Heart left ventricle (tissue), 16 donors: ENCODE results near the gene OLFML2B. TPM values are rescaled to one million over a fixed set of nuclear protein-coding genes. Genes with fewer than 3 reads are reported as not detected.
A peak's percentile ranks its signal among the peaks of the same experiment; 100 is the strongest.

Experiments
- ATAC-seq, 4 donors: fragments of 200-7000 bp; cut with Tn5 transposase; one replicate each; pipeline ENCODE4 v1.9.1; 2020 to 2022; ENCODE audit warnings: moderate library complexity in 4 of 4, mild to moderate bottlenecking in 3 of 4, moderate number of reproducible peaks in 1 of 4
- DNase-seq, 5 donors: peaks; one replicate each; pipeline ENCODE4 v3.0.0-alpha.2; 2020
- H3K27ac ChIP-seq, 12 donors: fragments of 200-600 bp; sonication (generic) in 4 of 12; one replicate each; pipeline versions ENCODE4 v1.5.0 to v1.8.0; 2016 to 2022; ENCODE audit warnings: mild to moderate bottlenecking in 2 of 12
- H3K27me3 ChIP-seq, 9 donors: fragments of 200-600 bp; sonication (generic) in 2 of 9; one replicate each; pipeline versions ENCODE4 v1.5.1 to v1.8.0; 2016 to 2022; ENCODE audit warnings: mild to moderate bottlenecking in 3 of 9
- H3K36me3 ChIP-seq, 9 donors: fragments of 200-600 bp; sonication (generic) in 2 of 9; one replicate each; pipeline versions ENCODE4 v1.5.0 to v1.8.0; 2018 to 2022; ENCODE audit warnings: mild to moderate bottlenecking in 2 of 9
- H3K4me1 ChIP-seq, 12 donors: fragments of 200-600 bp; sonication (generic) in 4 of 12; one replicate each; pipeline versions ENCODE4 v1.5.0 to v1.8.0; 2016 to 2022; ENCODE audit warnings: mild to moderate bottlenecking in 3 of 12
- H3K4me3 ChIP-seq, 12 donors: fragments of 200-600 bp; sonication (generic) in 4 of 12; one replicate each; pipeline versions ENCODE4 v1.5.0 to v1.8.0; 2017 to 2022; ENCODE audit warnings: mild to moderate bottlenecking in 9 of 12, moderate library complexity in 4 of 12
- H3K9me3 ChIP-seq, 12 donors: fragments of 200-600 bp; sonication (generic) in 4 of 12; one replicate each; pipeline versions ENCODE4 v1.5.0 to v1.8.0; 2016 to 2022; ENCODE audit warnings: mild to moderate bottlenecking in 1 of 12
- CTCF ChIP-seq, 12 donors: fragments of 200-600 bp; sonication (generic) in 4 of 12; IDR thresholded peaks; one replicate each; pipeline versions ENCODE4 v1.5.0 to v1.8.0; 2018 to 2022; ENCODE audit warnings: antibody characterized with exemption in 12 of 12, mild to moderate bottlenecking in 5 of 12
- POLR2A ChIP-seq, 2 donors: fragments of 450-650 bp; IDR thresholded peaks; one replicate each; pipeline ENCODE4 v1.6.1; 2017; ENCODE audit warnings: antibody characterized with exemption in 2 of 2, mild to moderate bottlenecking in 2 of 2, moderate library complexity in 2 of 2
- whole genome bisulfite sequencing, 4 donors: extraction: QIAGEN DNeasy Blood & Tissue Kit in 2 of 4; methylation state at CpG; one replicate each; pipeline versions ENCODE4 v1.1.5 to v1.1.7; 2013 to 2018; 5-methylcytosine and 5-hydroxymethylcytosine counted together
- intact Hi-C, 10 donors: fragments of 100-400 bp; cut with DNase I; formaldehyde crosslinking; loops; one replicate each; pipeline versions ENCODE4 v1.11.1 to v1.14.2; 2022
- polyA plus RNA-seq, 2 donors: library from polyadenylated mRNA; stranded (reverse); fragments of 200-250 nt; gene quantifications; one replicate each; pipeline ENCODE4 v1.2.3, GENCODE V29; 2013
- total RNA-seq, 9 donors: library from RNA; depleted of rRNA in 2 of 9; stranded (reverse); fragments of >200 nt in 2 of 9; fragmentation: NEBNext Ultra II Directional in 3 of 9; extraction: Animal tissue kit (Norgen Biotek cat#: 25700) in 3 of 9; gene quantifications; one replicate each; pipeline versions ENCODE4 v1.1.0 to v1.2.4, GENCODE V29; 2016 to 2023
- donor health status: ischemic (EF 13 %, LVEDD 7.1; RV severe dilation, severe dysfunction).
- donor health status: healthy with polysubstance abuse.
- donor health status: DM: no; HTN: yes; CAD: no.
- donor health status: DM: no; HTN: no; CAD: no.
- donor health status: ischemic (EF 25% LVEDD 6.9; RV normal size, moderate dysfunction).
- donor health status: ischemic (EF 25% LVEDD 5.7; RV mildly dilated, moderate dysfunction).
- donor health status: healthy.
- donor health status: DM: yes; HTN: yes; CAD: no.
- donor health status: ischemic (EF 35%, LVEDD 5.7; RV mildly dilated, moderate dysfunction).
- donor health status: nonischemic (EF 11% LVEDD 7.7; RV severe dilation, severe dysfunction).
- donor health status: DM: yes; HTN: yes; CAD: no.
- donor health status: PGD.
- donor health status: ischemic (EF 29% LVEDD 5.4; RV normal size, mild dysfunction).
- donor health status: nonischemic (EF 23%, LVEDD 6.1; RV moderate dilation, normal function).

OLFML2B gene
- total and polyA plus RNA-seq, 11 donors = 0.75 to 39.2 (median 2.8) TPM

- Histone ChIP-seq H3K4me3 (no peak overlapping the region), H3K36me3 (peaks cover 0 to 7% (median 2%) of the 10 kb centered on the region in 9 donors), H3K4me1 (peaks cover 0 to 56% (median 7%) of the 10 kb centered on the region in 12 donors), H3K27me3 (no peaks in the 10 kb centered on the region), H3K9me3 (no peaks in the 10 kb centered on the region), H3K27ac (peak overlapping the region in 1 of 12 donors; percentile 62)
- 91 to 96% (median 93%) methylated on average over 5 of the region's 5 CpGs for WGBS, 4 donors
- DNase-seq (no peak), ATAC-seq (no peak)
- TF ChIP-seq POLR2A (IDR thresholded peaks at IDR 0.05) (no peak), CTCF (IDR thresholded peaks at IDR 0.05) (no peak)
- intact Hi-C loops = loop anchor here in 2 of 10 donors (5.0 to 10.0 kb wide), 2 partner anchors 69 to 81 kb away; no protein-coding TSS in a partner anchor
Observed at GRCh38 chr1:161953256-161953920, 70.3 kb downstream of the OLFML2B start.

- ATAC-seq (no peak), DNase-seq (no peak)
- TF ChIP-seq CTCF (IDR thresholded peaks at IDR 0.05) (no peak), POLR2A (IDR thresholded peaks at IDR 0.05) (no peak)
- H3K36me3 ChIP-seq = peaks cover 0 to 3% (median 0%) of the 10 kb centered on the region in 9 donors
- H3K9me3 ChIP-seq = no peaks in the 10 kb centered on the region
- WGBS, 4 donors = 92 to 96% (median 96%) methylated on average over 3 of the region's 3 CpGs
- no peak overlapping the region for H3K4me3 ChIP-seq
- H3K27me3 ChIP-seq = no peaks in the 10 kb centered on the region
- intact Hi-C loops = loop anchor here in 2 of 10 donors (5.0 to 10.0 kb wide), 2 partner anchors 68 to 80 kb away; no protein-coding TSS in a partner anchor
- H3K27ac ChIP-seq = peak overlapping the region in 1 of 12 donors; percentile 62
- H3K4me1 ChIP-seq = peaks cover 0 to 56% (median 7%) of the 10 kb centered on the region in 12 donors
Observed at GRCh38 chr1:161952607-161953172, 71.0 kb downstream of the OLFML2B start.

GRCh38 chr1:161951646-161952045, 72.0 kb downstream of the OLFML2B start:
- 84 to 100% (median 97%) methylated on average over 1 of the region's 1 CpG for WGBS, 4 donors
- H3K36me3 ChIP-seq = peaks cover 0 to 3% (median 0%) of the 10 kb centered on the region in 9 donors
- peaks cover 0 to 56% (median 7%) of the 10 kb centered on the region in 12 donors for H3K4me1 ChIP-seq
- intact Hi-C loops = loop anchor here in 2 of 10 donors (5.0 to 10.0 kb wide), 2 partner anchors 67 to 79 kb away; no protein-coding TSS in a partner anchor
- no peaks in the 10 kb centered on the region for H3K9me3 ChIP-seq
- TF ChIP-seq CTCF (IDR thresholded peaks at IDR 0.05) (no peak), POLR2A (IDR thresholded peaks at IDR 0.05) (no peak)
- ATAC-seq = no peak
- peak overlapping the region in 1 of 12 donors; percentile 62 for H3K27ac ChIP-seq
- no peaks in the 10 kb centered on the region for H3K27me3 ChIP-seq
- no peak for DNase-seq
- no peak overlapping the region for H3K4me3 ChIP-seq

- ATAC-seq = no peak
- no peak for DNase-seq
Observed at GRCh38 chr1:161950377-161950776, 73.3 kb downstream of the OLFML2B start.

More at GRCh38 chr1:161950377-161950776, 73.3 kb downstream of the OLFML2B start:
- intact Hi-C loops = loop anchor here in 2 of 10 donors (5.0 to 10.0 kb wide), 2 partner anchors 66 to 78 kb away; no protein-coding TSS in a partner anchor
- H3K27ac ChIP-seq = no peak overlapping the region
- no peaks in the 10 kb centered on the region for H3K9me3 ChIP-seq
- H3K4me1 ChIP-seq = peaks cover 0 to 56% (median 6%) of the 10 kb centered on the region in 12 donors
- 92 to 99% (median 97%) methylated on average over 1 of the region's 1 CpG for WGBS, 4 donors
- H3K36me3 ChIP-seq = peaks cover 0 to 3% (median 0%) of the 10 kb centered on the region in 9 donors
- H3K4me3 ChIP-seq = no peak overlapping the region
- TF ChIP-seq CTCF (IDR thresholded peaks at IDR 0.05) = no peak
- TF ChIP-seq POLR2A (IDR thresholded peaks at IDR 0.05) = no peak
- H3K27me3 ChIP-seq = no peaks in the 10 kb centered on the region
